RWPE1 (cell line): Measurements from ENCODE around the gene RPL10A.
"Not testable (repeated sequence)": the region's sequence is repeated elsewhere in the genome, so short reads cannot be mapped to it uniquely, and the experiment has no call there.

Experiments
- CTCF ChIA-PET: fragments of 350-600 bp; sonication (Branson Sonifier 250); formaldehyde crosslinking; extraction: SDS; loops from one replicate; lab custom pipeline; 2021; lab: Yijun Ruan, JAX
- POLR2A ChIA-PET: fragments of 400-600 bp; formaldehyde crosslinking; extraction: SDS; loops from one replicate; lab custom pipeline; 2020; ENCODE audit warnings: antibody characterized with exemption; ENCODE audit not compliant: low non-redundant PET; lab: Yijun Ruan, JAX
- DNase-seq: peaks from one replicate; pipeline ENCODE4 v3.0.0; 2012; ENCODE audit warnings: low spot score
- H3K27ac ChIP-seq: fragments of 450-650 bp; 2 replicates; pipeline ENCODE4 v1.5.1; 2017
- CTCF ChIP-seq: fragments of 450-650 bp; conservative IDR thresholded peaks from 2 replicates; pipeline ENCODE4 v1.5.1; 2017; ENCODE audit warnings: low read depth, mild to moderate bottlenecking

The RPL10A gene

DNA sequence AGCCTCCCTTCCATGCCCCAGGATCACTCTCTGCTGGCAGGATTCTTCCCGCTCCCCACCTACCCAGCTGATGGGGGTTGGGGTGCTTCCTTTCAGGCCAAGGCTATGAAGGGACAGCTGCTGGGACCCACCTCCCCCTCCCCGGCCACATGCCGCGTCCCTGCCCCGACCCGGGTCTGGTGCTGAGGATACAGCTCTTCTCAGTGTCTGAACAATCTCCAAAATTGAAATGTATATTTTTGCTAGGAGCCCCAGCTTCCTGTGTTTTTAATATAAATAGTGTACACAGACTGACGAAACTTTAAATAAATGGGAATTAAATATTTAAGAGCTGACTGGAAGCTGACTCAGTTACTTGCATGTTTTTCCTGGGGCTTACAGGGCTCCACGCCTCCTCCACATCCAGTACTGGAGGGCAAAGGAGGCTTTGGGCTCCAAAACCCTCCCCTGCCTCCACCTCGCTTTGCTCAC, 40.3 kb upstream of the RPL10A start:
- no peak for TF ChIP-seq CTCF
- DNase-seq, result no peak
- H3K27ac ChIP-seq, result no peak overlapping the region
- ChIA-PET CTCF (interaction anchor here (0.9 kb wide), 1 partner anchor 21 kb away, joined by 5 read pairs; no protein-coding TSS in a partner anchor), POLR2A (no interaction called here)

GRCh38 chr6:35428421-35429149, 39.6 kb upstream of the RPL10A start:
- TF ChIP-seq CTCF, result no peak
- H3K27ac ChIP-seq, result no peak overlapping the region
- POLR2A ChIA-PET, result no interaction called here
- CTCF ChIA-PET, result interaction anchor here (0.9 kb wide), 1 partner anchor 21 kb away, joined by 5 read pairs; no protein-coding TSS in a partner anchor
- DNase-seq, result no peak

- ChIA-PET CTCF (interaction anchor here (0.6 kb wide), 1 partner anchor 38 kb away, joined by 3 read pairs; no protein-coding TSS in a partner anchor), POLR2A (no interaction called here)
- TF ChIP-seq CTCF, result no peak
Observed at GRCh38 chr6:35429463-35429862, 38.7 kb upstream of the RPL10A start.

DNA sequence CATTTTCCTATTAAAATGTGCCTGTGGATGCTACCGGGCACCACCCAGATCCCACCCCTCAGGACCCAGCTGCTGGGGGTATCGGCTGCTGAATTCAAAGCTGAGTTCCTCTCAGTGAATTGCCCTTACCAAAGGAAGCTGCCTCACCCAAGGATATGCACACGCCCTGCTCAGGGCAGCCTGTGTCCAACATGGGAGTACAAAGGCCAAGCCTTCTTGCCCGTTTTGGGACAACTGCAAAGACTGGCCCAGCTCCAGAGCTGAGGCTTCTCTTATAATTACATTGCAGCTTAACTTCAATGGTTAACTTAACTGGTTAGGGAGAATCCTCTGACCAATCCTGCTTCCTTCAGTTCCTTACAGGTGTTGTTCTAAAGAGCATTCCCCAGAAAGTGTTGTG, 35.9 kb upstream of the RPL10A start:
- no peak for DNase-seq
- POLR2A ChIA-PET, result no interaction called here
- CTCF ChIA-PET, result interaction anchor here (0.6 kb wide), 2 partner anchors 26 to 107 kb away, joined by 3 to 4 read pairs; no protein-coding TSS in a partner anchor
- no peak overlapping the region for H3K27ac ChIP-seq
- no peak for TF ChIP-seq CTCF

More at GRCh38 chr6:35429463-35429862, 38.7 kb upstream of the RPL10A start:
- H3K27ac ChIP-seq, result no peak overlapping the region
- no peak for DNase-seq

DNA sequence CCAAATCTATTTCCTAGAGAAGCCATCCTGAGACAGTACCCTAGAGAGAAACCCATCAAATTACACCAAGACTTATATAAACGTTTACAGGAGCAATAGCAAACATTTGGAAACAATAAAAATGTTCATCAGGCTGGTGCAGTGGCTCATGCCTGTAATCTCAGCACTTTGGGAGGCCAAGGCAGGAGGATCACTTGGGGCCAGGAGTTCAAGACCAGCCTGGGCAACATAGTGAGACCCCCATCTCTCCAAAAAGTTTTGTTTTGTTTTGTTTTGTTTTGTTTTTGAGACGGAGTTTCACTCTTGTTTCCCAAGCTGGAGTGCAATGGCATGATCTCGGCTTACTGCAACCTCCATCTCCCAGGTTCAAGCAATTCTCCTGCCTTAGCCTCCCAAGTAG, 35.5 kb upstream of the RPL10A start:
- DNase-seq, POLR2A ChIA-PET, H3K27ac ChIP-seq: not testable (repeated sequence)
- CTCF ChIA-PET, result interaction anchor here (0.6 kb wide), 1 partner anchor 107 kb away, joined by 3 read pairs; no protein-coding TSS in a partner anchor

DNA sequence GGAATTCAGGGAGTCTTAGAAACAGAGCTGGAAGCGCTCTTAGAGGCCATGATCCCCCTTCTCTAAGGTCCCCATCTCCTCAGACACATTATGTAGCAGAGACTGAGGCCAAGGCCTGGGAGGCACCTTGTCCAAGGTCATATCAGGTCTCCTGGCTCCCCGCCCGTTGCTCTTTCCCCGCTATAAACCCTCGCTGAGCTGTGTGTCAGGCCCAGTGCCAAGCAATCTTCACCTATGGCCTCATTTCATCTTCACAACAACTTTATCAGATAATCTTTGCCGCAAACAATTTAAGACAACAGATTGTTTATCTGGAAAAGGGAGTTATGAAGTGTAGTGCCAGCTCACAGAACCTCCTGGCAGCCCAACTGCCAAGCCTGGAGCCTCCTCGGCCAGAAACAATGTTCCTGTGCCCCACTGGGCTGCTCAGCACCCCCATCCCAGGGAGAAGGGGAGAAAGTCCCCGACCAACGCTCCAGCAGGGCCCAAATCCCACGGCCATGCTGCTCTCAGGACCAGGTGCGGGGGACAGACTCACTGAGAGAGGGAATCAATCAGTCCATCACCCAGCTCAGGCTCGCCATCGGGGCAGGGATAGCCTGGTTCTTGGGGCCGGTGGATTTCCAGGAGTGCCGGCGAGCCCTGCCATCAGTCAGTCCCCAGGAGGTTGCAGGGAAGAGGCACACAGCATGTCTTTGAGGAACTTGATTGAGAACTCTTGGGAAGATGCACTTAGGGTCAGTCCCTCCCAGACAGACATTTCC, 32.9 kb upstream of the RPL10A start:
- POLR2A ChIA-PET, result no interaction called here
- no peak for DNase-seq
- no peak overlapping the region for H3K27ac ChIP-seq
- no peak for TF ChIP-seq CTCF
- CTCF ChIA-PET, result interaction anchor here (0.6 to 0.8 kb wide), 2 partner anchors 17 to 136 kb away, joined by 3 read pairs; partner anchors contain the start of gene FANCE
